ENCODE measurements around the gene SPRR1B.

- TF ChIP-seq JUND (IDR thresholded peaks at IDR 0.05) (no peak), RAD21 (IDR thresholded peaks at IDR 0.05) (no peak), CTCF (IDR thresholded peaks at IDR 0.05; ENCODE audit: low read depth, low read length, missing input control) (no peak), ZBTB33 (IDR thresholded peaks at IDR 0.05) (no peak), REST (IDR thresholded peaks at IDR 0.05) (no peak), TAF1 (conservative IDR thresholded peaks at IDR 0.05) (no peak), EGR1 (IDR thresholded peaks at IDR 0.05; ENCODE audit: low read depth in 2 of 2) (no peak), MAX (IDR thresholded peaks at IDR 0.05) (no peak), NR2F2 (IDR thresholded peaks at IDR 0.05) (no peak), SP1 (IDR thresholded peaks at IDR 0.05) (no peak), YY1 (IDR thresholded peaks at IDR 0.05) (no peak), GABPA (IDR thresholded peaks at IDR 0.05 in 1 of 2, conservative IDR thresholded peaks at IDR 0.05 in 1 of 2) (no peak), ATF3 (IDR thresholded peaks at IDR 0.05) (no peak)
Measured at GRCh38 chr1:153024413-153024812, 6.6 kb upstream of the SPRR1B start.
